Ramos (cell line): ENCODE data around the gene DTNA.
"Not testable (repeated sequence)": the region's sequence is repeated elsewhere in the genome, so short reads cannot be mapped to it uniquely, and the experiment has no call there.

ENCODE experiments used
- in situ Hi-C: fragments of 300-500 bp; cut with MboI; formaldehyde crosslinking; loops from one replicate; pipeline ENCODE4 v1.14.3; 2022; ENCODE audit warnings: low sequenced_read_pairs; ENCODE audit not compliant: unreplicated experiment

DTNA gene

DNA sequence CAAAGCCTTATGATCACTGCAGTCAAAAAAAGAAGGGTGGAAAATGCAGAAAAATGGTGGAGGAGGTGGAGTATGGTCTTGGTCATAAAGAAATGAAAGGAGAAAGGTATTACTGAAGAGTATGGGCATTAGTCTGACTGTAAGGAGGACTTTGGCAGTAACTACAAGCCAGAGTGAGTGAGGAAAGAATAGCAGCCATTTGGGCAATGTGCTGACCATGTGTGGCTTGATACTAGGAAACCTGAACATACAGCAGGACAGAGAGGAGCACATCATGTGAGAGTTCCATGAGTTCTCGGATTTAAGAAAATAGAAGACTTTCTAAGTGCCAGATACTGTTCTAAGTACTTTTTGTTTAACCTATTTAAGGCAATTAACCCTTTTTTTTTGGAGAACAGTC lies 8.5 kb downstream of the DTNA start:
- in situ Hi-C loops, result no loop called here

DNA sequence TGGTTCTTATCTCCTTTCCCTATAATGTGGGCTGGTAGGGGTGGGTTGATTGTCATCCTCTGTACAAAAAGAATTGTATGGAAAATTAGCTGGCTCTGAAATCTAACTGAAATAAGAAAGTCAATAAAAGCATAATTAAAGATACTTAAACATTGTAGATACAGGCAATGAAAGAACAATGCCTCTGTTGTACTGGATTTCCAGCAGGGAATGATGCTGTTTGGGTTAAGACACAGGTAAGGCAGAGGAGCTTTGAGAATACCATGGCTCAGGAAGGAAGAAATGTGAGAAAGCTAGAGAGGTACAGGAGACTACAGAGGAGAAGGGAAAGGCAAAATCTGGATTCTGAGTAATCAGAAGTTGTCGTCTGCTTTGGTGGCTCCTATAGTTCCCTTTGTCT lies 10.1 kb downstream of the DTNA start:
- in situ Hi-C loops, result no loop called here

- in situ Hi-C loops, result no loop called here
Measured at GRCh38 chr18:34723143-34723542, 13.0 kb downstream of the DTNA start.

GRCh38 chr18:34725737-34726136 lies 15.6 kb downstream of the DTNA start:
- in situ Hi-C loops, result not testable (repeated sequence)

DNA sequence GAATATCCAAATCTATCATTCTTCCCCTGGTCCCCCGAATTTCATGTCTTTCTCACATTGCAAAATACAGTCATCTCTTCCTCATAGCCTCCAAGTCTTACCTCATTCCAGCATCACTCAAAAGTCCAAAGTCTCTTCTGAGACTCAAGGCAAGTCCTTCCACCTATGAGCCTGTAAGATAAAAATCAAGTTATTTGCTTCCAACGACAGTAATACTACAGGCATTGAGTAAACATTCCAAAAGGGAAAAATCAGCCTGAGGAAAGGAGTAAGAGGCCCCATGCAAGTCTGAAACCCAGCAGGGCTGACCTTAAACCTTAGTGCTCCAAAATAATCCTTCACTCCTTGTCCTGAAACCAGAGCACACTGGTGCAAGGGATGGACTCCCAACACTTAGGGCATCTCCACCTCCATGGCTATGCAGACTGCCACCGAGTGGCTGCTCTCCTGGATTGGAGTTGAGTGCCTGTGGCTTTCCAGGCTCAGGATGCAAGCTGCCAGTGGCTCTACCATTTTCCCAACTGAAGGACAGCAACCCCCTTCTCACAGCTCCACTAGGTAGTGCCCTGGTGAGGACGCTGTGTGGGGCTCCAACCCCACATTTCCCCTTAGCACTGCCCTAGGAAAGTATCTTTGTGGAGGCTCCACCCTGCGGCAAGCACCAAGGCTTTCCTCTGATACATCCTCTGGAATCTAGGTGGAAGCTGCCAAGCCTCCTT lies 16.3 kb downstream of the DTNA start:
- in situ Hi-C loops, result no loop called here

GRCh38 chr18:34729264-34729663 lies 19.2 kb downstream of the DTNA start:
- in situ Hi-C loops, result no loop called here

GRCh38 chr18:34729740-34730355 lies 19.8 kb downstream of the DTNA start:
- in situ Hi-C loops, result no loop called here

DNA sequence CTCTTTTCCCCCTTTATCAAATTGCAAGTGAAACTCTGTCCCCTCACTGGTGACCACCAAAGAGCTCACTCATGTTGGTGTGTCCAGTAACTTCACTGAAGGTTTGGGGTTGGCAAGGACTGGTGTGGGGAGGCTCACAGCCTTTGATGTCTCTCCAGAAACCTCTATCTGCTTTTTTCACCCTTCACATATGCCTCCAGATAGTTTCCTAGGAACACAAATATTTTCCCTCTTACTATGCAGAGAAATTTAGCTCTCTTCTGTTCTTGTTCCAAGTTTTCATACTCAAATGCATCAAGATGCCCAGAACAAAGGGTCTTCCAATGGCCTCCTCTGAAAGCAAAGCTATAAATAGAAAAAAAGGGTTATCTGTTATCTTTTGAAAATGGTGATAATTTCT lies 20.7 kb downstream of the DTNA start:
- in situ Hi-C loops, result no loop called here

DNA sequence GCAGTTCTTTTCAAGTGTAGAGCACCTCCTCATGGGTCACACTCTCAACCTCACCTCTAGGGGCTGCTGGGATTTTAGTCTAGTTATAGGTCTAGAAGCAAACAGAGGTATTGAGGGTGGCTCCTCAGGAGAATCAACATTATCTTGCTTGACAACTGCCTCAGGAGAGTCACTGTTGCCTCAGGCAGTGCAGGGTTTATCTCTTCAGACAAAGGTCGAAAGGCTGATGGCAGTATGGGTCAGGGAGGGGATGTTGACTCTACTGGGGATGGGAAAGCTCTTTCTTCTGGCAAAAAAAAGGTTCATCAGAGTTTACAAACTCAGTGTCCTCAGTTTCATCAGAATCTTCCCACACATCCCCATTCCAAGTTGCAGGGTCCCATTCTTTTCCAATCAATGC lies 24.0 kb downstream of the DTNA start:
- in situ Hi-C loops, result no loop called here

GRCh38 chr18:34734526-34734925 lies 24.4 kb downstream of the DTNA start:
- in situ Hi-C loops, result not testable (repeated sequence)

DNA sequence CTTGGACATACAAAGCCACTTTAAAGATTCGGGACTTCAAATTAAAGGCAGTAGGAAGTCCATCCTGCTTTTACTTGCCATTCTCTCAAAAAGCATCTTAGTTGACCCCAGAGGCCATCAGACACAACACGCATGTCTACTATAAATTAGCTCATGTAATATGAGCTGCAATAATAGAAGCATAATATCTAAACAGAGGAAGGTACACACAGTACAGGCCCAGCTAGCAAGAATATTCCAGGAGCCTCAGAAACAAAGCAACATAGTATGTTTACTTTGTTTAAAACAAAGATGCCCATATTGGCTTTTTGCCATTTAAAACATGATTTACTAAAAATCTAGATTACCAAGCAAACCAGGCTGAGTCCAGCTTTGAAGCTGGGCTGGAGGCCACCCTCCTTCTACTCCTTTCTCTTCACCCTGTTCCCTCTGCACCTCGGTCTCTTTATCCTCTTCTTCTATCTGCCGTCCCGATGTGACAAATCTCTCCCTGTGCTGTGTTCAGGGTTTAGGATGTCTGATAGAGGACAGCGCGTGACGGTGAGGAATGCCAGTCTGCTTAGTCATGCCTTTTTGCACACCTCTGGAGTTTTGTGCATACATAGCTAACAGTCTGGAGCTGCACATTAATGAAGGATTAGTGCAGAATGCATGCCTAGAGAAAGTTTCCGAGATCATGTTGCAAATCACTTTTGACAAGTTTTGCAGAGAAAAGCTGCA lies 28.2 kb downstream of the DTNA start:
- in situ Hi-C loops, result no loop called here

DNA sequence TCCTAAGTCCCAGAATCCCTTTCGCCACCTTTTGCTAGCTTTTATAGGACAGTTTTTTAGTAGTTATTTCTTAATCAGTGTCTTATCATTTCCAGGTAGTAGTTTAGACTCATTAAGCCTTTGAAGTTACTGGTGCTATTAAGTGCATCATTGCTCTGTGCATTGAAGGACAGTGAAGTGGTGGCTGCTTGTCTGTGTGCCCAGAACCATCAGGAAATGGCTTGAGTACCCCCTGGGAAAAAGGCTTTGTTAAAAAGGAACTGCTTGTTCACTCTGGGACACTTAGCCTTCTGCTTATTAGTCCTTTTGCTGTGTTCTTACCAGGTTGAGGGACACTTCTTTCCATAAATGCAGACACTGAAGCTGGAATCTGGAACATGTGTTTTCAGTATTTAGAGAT lies 30.0 kb downstream of the DTNA start:
- in situ Hi-C loops, result no loop called here

- in situ Hi-C loops, result no loop called here
Measured at GRCh38 chr18:34740724-34741123, 30.6 kb downstream of the DTNA start.

DNA sequence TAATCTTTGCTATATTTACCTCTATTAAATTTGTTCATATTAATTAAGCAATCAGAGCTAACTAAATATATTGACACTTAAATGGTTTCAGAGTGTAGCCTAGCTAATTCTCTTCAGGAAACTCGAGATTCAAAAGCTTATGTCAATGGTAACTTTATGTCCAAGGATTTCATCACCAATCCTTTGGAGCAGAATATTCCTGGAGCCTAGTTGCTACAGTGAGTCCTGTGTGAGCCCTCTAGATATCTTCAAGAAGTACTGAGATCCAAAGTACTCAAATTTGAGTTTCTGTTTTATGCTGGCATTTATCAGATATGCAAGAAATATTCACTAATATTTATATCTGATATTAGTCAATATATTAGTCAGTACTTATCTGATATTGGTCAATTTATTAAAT lies 31.3 kb downstream of the DTNA start:
- in situ Hi-C loops, result no loop called here

- in situ Hi-C loops, result no loop called here
Measured at GRCh38 chr18:34742891-34743341, 32.8 kb downstream of the DTNA start.

DNA sequence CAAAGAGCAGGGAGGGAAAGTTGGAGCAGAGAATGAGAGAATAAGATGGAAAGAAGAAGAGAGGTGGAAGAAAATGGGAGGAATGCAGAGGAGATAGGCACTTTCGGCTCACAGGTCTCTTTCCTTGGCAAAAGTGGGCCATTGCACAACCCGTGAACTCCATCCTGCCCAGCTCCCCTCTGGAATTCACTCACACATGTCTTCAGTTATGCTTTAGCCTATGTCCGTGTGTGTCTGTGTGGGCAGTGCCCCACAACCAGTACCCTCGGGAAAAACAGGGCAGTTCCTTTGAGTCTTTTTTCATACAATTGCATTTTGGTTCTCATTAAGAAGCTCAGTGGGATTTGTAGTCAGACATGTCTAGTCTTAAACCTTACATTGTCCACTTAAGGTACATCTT lies 34.5 kb downstream of the DTNA start:
- in situ Hi-C loops, result no loop called here

- in situ Hi-C loops, result no loop called here
Measured at GRCh38 chr18:34746614-34747013, 36.5 kb downstream of the DTNA start.

- in situ Hi-C loops, result no loop called here
Measured at GRCh38 chr18:34749721-34750120, 39.6 kb downstream of the DTNA start.

- in situ Hi-C loops, result no loop called here
Measured at GRCh38 chr18:34752056-34752455, 42.0 kb downstream of the DTNA start.

GRCh38 chr18:34754300-34754699 lies 44.2 kb downstream of the DTNA start:
- in situ Hi-C loops, result no loop called here

- in situ Hi-C loops, result no loop called here
Measured at GRCh38 chr18:34757666-34758065, 47.6 kb downstream of the DTNA start.
